GM18909 (cell line): ENCODE measurements around the gene GDPD1.
"Not testable (repeated sequence)": the region's sequence is repeated elsewhere in the genome, so short reads cannot be mapped to it uniquely, and the experiment has no call there.

ENCODE experiments used
- ATAC-seq: cut with Tn5 transposase; IDR thresholded peaks from one replicate; pipeline ENCODE4 v1.9.1; 2021; ENCODE audit warnings: mild to moderate bottlenecking; ENCODE audit not compliant: unreplicated experiment, poor library complexity

The GDPD1 gene

GRCh38 chr17:59220328-59221158, at the start of gene GDPD1:
GDPD1 (plus strand) TSS chr17:59220511; CDS start chr17:59220610, 99 bp downstream.
- peak; percentile 93 for ATAC-seq

- no peak for ATAC-seq
Measured at GRCh38 chr17:59172436-59173004, 47.8 kb upstream of the GDPD1 start.

- no peak for ATAC-seq
Measured at GRCh38 chr17:59174671-59175070, 45.6 kb upstream of the GDPD1 start.

GRCh38 chr17:59175076-59175475, 45.2 kb upstream of the GDPD1 start:
- no peak for ATAC-seq

- ATAC-seq: no peak
Measured at GRCh38 chr17:59178266-59178985, 41.9 kb upstream of the GDPD1 start.

- ATAC-seq: not testable (repeated sequence)
Measured at GRCh38 chr17:59179601-59180000, 40.7 kb upstream of the GDPD1 start.

- no peak for ATAC-seq
Measured at GRCh38 chr17:59180626-59181025, 39.7 kb upstream of the GDPD1 start.

GRCh38 chr17:59181481-59181880, 38.8 kb upstream of the GDPD1 start:
- no peak for ATAC-seq

- no peak for ATAC-seq
Measured at GRCh38 chr17:59185997-59186396, 34.3 kb upstream of the GDPD1 start.

GRCh38 chr17:59186850-59187249, 33.5 kb upstream of the GDPD1 start:
- ATAC-seq: no peak

GRCh38 chr17:59190806-59191205, 29.5 kb upstream of the GDPD1 start:
- no peak for ATAC-seq

- ATAC-seq: no peak
Measured at GRCh38 chr17:59193336-59193862, 26.9 kb upstream of the GDPD1 start.

GRCh38 chr17:59199398-59199797, 20.9 kb upstream of the GDPD1 start:
- ATAC-seq: no peak

- no peak for ATAC-seq
Measured at GRCh38 chr17:59202320-59202719, 18.0 kb upstream of the GDPD1 start.

GRCh38 chr17:59219370-59219769, 941 bp upstream of the GDPD1 start:
- ATAC-seq: no peak

GRCh38 chr17:59219992-59220327, 351 bp upstream of the GDPD1 start:
- no peak for ATAC-seq

- no peak for ATAC-seq
Measured at GRCh38 chr17:59221159-59221847, 992 bp downstream of the GDPD1 start.

GRCh38 chr17:59223813-59224212, 3.5 kb downstream of the GDPD1 start:
- ATAC-seq: no peak

- ATAC-seq: not testable (repeated sequence)
Measured at GRCh38 chr17:59228588-59228987, 8.3 kb downstream of the GDPD1 start.

GRCh38 chr17:59230764-59231163, 10.5 kb downstream of the GDPD1 start:
- ATAC-seq: no peak

GRCh38 chr17:59234631-59235030, 14.3 kb downstream of the GDPD1 start:
- no peak for ATAC-seq
